Fibroblast of the aortic adventitia (primary cell): ENCODE data around the gene S100B. TPM values are rescaled to one million over a fixed set of nuclear protein-coding genes. Genes with fewer than 3 reads are reported as not detected.

ENCODE experiments used
- DNase-seq: peaks from one replicate; pipeline ENCODE4 v3.0.0-alpha.2; 2010; ENCODE audit warnings: low read depth
- H3K4me3 ChIP-seq: 2 replicates; pipeline ENCODE4 v1.5.1; 2011; ENCODE audit warnings: low read depth, mild to moderate bottlenecking, control low read depth, low read length, moderate library complexity
- total RNA-seq: library from RNA; depleted of rRNA; stranded (reverse); fragments of >200 nt; gene quantifications from 2 replicates; pipeline ENCODE4 v1.2.3, GENCODE V29; 2012; ENCODE audit warnings: low replicate concordance
- TF ChIP-seq, protein P1 (sequence below): IDR thresholded peaks from 2 replicates; pipeline ENCODE4 v1.5.1; 2011; ENCODE audit warnings: mild to moderate bottlenecking, low read length, control low read depth, inconsistent platforms; ENCODE audit not compliant: insufficient read depth

The S100B gene
- total RNA-seq, 1 donor, result 1.2 TPM

- H3K4me3 ChIP-seq, result no peak overlapping the region
- TF ChIP-seq, protein P1, sequence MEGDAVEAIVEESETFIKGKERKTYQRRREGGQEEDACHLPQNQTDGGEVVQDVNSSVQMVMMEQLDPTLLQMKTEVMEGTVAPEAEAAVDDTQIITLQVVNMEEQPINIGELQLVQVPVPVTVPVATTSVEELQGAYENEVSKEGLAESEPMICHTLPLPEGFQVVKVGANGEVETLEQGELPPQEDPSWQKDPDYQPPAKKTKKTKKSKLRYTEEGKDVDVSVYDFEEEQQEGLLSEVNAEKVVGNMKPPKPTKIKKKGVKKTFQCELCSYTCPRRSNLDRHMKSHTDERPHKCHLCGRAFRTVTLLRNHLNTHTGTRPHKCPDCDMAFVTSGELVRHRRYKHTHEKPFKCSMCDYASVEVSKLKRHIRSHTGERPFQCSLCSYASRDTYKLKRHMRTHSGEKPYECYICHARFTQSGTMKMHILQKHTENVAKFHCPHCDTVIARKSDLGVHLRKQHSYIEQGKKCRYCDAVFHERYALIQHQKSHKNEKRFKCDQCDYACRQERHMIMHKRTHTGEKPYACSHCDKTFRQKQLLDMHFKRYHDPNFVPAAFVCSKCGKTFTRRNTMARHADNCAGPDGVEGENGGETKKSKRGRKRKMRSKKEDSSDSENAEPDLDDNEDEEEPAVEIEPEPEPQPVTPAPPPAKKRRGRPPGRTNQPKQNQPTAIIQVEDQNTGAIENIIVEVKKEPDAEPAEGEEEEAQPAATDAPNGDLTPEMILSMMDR, result no peak
- no peak for DNase-seq
Observed at GRCh38 chr21:46645840-46646239, 41.0 kb upstream of the S100B start.

DNA sequence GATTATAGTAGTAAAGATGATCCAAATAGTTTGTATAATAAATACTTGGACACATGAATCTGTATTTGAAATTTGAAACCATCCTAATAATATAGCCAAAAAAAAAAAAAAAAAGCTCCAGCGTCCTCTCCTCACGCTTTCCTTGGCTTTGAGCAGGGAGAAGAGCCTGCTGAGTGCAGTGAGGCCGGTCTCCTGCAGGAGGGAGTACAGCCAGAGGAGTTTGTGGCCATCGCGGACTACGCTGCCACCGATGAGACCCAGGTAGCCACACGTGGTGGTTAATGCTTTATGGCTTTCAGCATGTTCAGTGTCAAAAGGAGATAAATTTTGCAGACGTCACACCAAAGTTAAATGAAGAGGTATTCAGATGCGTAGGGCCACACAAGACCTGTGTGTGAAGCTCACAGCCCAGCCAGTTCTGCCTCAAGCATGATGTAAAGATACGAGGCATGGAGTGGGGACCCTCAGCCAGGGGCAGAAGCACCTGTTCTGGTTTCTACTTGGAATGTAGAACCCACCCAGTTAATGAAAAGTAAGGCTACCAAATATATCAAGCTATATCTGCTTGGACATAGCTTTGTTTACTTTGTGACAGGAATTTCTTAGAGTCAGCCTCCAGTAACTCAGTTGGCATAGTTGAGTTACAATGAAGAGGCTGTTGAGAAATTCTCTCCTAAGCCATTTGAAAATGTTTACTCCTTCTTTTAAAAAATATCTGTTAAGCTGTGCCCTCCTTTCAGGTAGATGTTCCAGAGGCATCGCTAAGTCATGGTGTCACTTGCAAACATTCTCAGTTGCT lies 38.7 kb upstream of the S100B start:
- no peak for DNase-seq
- TF ChIP-seq, protein P1, result no peak
- H3K4me3 ChIP-seq, result no peak overlapping the region

DNA sequence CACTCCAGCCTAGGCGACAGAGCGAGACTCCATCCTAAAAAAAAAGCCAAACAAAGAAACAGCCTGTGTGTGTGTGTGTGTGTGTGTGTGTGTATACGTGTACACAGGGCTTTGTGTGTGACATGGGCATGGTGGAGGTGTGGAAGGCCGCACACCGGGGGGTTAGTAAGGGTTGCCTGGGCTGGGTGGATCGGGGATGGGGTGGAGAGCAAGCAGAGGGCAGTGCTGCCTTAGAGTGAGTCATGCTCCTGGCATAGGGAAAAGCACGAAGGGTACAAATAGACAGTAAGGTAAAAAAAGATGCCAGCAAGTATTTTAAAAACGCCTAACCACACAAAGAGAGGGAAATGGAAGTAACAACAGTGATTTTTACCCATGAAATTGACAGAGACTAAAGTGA lies 36.8 kb upstream of the S100B start:
- no peak for DNase-seq
- TF ChIP-seq, protein P1, result no peak
- no peak overlapping the region for H3K4me3 ChIP-seq

GRCh38 chr21:46639489-46640386 lies 34.9 kb upstream of the S100B start:
- TF ChIP-seq, protein P1, result peak; percentile 50
- DNase-seq, result peak; percentile 58
- H3K4me3 ChIP-seq, result no peak overlapping the region

DNA sequence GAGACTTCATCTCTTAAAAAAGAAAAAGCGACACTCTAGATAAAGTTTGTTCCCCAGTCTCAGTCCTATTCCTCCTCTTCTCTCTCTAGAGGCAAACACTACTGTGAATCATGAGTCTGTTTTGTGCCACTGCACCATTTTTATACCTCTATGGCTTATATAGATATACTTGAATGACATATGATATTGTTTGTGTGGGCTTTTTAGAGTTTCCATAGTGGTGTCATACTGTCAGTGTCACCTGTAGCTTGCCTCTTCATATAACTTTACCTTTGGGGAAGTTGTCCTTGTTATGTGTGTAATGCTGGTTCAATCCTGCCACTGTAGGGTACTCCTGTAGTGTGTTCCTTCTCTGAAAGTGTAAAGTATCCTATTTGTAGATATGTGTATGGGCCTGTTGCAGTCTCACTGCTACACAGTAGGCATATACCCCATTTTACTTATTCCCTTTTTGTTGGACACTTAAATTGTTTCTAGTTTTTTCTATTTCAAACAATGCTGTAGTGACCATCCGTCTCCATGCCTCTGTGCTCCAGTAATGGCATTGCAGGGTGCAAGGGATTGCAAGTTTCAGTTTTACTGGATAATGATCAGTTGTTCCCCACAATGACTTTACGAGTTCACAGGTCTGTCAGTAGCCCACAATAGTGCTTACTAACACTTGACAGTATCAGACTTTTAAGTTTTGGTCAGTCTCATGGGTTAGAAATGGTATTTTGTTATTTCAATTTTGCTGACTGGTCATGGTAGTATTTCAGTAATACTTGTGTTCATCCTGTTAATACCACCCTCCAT lies 33.3 kb upstream of the S100B start:
- TF ChIP-seq, protein P1, result no peak
- peak overlapping the region; percentile 39 for H3K4me3 ChIP-seq

GRCh38 chr21:46636550-46637285 lies 31.8 kb upstream of the S100B start:
- H3K4me3 ChIP-seq, result peak overlapping the region; percentile 100
- DNase-seq, result no peak
- TF ChIP-seq, protein P1, result no peak

More for the DNA sequence above, 33.3 kb upstream of the S100B start:
- DNase-seq, result no peak
